ENCODE results near the gene CNTNAP2.
"Not testable (repeated sequence)": the region's sequence is repeated elsewhere in the genome, so short reads cannot be mapped to it uniquely, and the experiment has no call there.

The CNTNAP2 gene

DNA sequence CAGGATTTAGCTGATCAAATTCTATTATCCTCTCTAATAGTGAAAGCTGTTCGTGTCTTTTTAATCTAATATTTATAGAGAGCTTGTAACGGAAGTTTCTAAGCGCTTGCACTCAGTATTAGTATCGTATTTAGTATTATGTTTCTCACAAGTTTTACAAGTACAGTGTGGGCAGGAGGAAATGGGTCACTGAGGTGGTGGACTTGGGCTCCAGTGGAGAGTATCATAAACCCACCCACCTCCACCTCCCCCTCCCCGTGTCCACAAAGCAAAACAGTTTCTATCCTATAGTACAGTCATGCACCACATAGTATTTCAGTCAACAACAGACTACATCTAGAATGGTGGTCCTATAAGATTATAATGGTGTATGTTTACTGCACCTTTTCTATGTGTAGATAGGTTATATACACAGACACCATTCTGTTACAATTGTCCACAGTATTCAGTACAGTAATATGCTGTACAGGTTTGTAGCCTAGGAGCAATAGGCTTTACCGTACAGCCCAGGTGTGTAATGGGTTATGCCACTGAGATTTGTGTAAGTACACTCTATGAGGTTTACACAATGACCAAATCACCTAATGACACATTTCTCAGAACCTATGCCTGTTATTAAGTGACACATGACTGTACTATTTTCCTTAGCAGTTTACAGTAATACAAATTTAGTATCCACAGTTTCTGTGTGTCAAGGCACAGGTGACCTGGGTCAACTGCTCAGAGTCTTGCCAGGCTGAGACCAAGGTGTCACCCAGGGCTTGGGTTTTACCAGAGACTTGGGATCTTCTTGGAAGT is 1452.7 kb downstream of the CNTNAP2 start:
- DNase-seq (ENCODE audit: low spot score), result no peak

DNA sequence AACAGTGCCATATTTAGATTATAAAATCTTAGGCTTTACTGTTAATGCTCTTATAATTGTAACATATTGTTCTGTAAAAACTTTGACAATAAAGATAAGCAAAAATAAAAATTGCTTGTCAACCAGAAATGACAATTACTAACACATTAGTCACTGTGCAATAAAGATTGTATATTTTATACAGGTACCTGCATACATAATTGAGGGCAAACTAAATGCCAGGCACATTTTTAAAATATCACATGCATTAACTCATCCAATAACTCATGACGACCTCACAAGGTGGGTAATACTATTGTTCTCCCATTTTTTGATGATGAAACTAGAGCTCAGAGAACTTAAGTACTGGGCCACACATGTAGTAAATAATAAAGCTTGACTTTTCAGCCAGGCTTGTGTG is 1453.8 kb downstream of the CNTNAP2 start:
- DNase-seq (ENCODE audit: low spot score), result no peak

- no peak for DNase-seq (ENCODE audit: low spot score)
These were observed 1455.0 kb downstream of the CNTNAP2 start for GRCh38 chr7:147571436-147572185.

GRCh38 chr7:147578196-147578595 is 1461.6 kb downstream of the CNTNAP2 start:
- DNase-seq (ENCODE audit: low spot score), result no peak

DNA sequence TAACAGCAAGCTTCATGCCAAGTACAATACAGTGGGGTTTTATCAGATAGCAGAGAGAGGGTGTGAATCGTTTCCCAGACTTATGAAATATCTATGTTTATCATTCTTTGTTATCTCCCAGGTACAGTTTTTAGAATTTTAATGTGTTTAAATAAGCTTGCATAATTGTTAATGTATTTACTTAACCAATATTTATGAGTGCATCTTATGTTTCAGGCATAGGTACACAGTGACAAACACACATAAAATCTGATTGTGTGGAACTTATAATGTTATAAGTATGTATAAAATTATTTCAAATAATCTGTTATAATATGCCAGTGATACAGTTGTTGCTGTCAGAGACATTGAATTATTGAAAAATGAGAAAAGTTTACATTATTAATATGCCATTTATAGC is 1462.5 kb downstream of the CNTNAP2 start:
- no peak for DNase-seq (ENCODE audit: low spot score)

GRCh38 chr7:147584771-147585193 is 1468.2 kb downstream of the CNTNAP2 start:
- DNase-seq (ENCODE audit: low spot score), result no peak

DNA sequence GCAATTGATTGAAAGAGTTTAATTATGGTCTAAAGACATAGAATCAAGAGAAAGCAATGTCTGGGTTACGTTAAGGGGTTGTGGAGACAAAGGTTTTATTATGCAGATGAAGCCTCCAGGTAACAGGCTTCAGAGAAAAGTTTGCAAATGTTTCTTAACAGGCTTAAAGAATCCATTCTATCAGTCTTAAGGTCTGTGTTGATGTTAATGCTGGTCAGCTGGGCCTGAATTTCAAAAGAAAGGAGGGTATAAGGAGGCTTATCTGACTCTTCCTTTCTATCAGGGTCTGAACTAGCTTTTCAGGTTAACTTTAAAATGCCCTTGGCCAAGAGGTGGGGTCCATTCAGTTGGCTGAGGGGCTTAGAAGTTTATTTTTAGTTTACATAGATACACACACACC is 1469.5 kb downstream of the CNTNAP2 start:
- no peak for DNase-seq (ENCODE audit: low spot score)

DNA sequence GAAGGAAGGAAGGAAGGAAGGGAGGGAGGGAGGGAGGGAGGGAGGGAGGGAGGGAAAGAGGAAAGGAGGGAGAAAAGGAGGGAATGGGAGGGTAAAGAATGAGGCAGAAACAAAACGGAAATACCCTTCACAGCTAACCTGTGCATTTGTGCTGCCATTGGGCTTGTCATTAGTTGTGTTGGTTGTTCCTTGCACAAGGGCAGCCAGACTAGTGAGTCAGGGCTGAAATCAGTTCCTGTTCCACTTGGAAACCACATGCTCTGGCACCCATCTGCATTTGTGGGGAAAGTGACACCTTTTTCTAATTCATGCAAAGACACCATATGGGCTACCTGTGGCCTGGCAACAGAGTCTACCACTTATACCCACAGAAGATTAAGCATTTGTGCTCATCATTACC is 1469.9 kb downstream of the CNTNAP2 start:
- no peak for DNase-seq (ENCODE audit: low spot score)

DNA sequence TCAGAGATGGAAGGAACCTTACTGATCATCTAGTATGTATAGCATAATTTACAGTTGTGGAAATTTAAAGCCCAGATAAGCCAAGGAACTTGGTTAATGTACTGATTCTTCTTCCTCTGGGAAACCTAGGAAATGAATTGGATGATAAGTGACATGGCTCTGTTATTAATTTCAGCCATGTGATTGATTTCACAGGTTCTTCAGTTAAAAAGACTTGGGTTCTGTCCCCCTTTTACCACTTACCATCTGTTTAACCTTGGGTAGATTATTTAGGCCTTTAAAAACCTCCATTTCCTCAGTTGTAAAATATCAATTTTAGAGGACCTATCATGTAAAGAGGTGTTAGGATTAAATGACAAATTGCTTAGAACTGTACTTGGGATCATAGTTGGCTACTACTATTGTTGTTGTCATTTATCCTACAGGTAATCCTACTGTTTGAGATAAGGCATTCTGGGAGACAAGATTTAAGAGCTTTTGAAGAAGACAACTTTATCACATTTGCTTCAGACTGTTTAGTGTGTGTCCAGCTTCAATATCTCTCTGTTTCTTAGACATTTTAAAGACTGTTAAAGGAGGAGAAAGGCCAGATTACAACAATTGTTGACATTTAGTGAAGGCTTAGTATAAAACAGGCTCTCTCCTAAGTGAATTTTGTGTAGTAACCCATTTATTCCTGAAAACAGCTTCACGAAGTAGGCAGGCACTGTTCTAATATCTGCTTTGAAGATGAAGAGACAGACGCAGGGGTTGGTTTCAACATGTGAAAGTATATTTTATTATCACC is 1476.9 kb downstream of the CNTNAP2 start:
- no peak for DNase-seq (ENCODE audit: low spot score)

DNA sequence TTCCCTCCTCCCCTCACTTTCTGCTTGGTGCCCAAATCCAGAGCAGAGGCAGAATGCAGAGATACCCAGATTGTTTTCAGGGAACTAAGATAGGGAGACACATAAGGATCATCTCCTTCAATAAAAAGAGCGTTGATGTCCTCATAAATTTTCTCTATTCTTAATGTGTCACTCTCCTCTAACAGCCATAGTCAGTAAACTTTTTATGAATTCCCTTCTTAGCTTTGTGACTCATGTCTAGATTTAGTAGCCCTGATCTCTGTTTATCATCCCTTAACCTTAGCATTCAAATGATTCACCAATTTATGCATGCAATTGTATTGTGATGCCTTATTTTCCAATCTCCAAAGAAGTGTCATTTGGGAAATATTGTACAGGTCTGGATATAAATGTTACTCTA is 1478.4 kb downstream of the CNTNAP2 start:
- DNase-seq (ENCODE audit: low spot score), result no peak

- DNase-seq (ENCODE audit: low spot score), result not testable (repeated sequence)
These were observed 1482.1 kb downstream of the CNTNAP2 start for GRCh38 chr7:147598687-147599086.

GRCh38 chr7:147605323-147605722 is 1488.7 kb downstream of the CNTNAP2 start:
- no peak for DNase-seq (ENCODE audit: low spot score)

- no peak for DNase-seq (ENCODE audit: low spot score)
These were observed 1490.7 kb downstream of the CNTNAP2 start for GRCh38 chr7:147607157-147607800.

- no peak for DNase-seq (ENCODE audit: low spot score)
These were observed 1494.8 kb downstream of the CNTNAP2 start for GRCh38 chr7:147611431-147611830.

GRCh38 chr7:147635288-147635687 is 1518.7 kb downstream of the CNTNAP2 start:
- no peak for DNase-seq (ENCODE audit: low spot score)

DNA sequence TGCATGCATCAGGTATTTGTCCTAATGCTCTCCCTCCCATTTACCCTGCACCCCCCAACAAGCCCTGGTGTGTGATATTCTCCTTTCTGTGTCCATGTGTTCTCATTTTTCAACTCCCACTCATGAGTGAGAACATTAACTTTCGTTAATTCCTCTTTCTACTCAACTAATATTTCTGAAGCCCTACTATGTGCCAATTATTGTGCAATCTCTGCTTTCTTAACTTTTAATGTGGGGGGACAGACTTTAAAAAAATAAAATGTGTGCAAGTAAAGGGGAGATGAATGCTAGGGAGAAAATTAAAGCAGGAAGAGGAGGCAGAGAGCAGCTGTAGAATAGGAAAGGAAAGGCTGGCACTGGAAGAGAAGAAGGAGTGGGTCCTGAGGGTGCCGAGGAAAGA is 1520.0 kb downstream of the CNTNAP2 start:
- DNase-seq (ENCODE audit: low spot score), result no peak

DNA sequence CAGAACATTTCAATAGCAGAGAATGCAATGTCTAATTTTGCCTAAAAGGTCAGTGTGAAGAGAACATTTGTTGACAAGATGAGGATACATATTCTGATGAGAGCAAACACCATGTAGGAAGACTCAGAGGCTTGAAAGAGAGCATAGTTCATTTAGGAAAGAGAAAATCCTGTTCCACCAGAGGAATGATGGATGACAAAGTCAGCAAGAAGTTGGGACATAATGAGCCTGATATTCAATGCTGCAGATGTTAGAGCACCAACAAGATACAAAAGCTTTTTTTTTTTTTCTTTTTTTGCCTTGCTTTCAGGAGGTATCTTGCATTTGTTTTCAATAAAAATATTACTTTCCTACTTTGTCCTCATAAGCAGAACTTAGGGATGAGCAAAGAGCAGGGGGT is 1522.0 kb downstream of the CNTNAP2 start:
- DNase-seq (ENCODE audit: low spot score), result no peak

DNA sequence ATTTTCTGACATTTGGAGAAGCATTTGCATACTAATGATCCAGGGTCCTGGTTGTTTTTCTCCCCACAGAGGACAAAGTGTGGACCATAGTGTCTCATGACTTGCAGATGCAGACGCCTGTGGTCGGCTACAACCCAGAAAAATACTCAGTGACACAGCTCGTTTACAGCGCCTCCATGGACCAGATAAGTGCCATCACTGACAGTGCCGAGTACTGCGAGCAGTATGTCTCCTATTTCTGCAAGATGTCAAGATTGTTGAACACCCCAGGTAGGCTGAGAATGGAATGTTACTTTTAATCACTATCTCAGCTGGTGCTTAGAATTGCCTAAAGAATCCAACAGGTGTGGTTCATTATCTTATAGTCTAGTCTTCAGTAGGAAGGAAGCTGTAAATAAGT is 1522.4 kb downstream of the CNTNAP2 start:
- no peak for DNase-seq (ENCODE audit: low spot score)

DNA sequence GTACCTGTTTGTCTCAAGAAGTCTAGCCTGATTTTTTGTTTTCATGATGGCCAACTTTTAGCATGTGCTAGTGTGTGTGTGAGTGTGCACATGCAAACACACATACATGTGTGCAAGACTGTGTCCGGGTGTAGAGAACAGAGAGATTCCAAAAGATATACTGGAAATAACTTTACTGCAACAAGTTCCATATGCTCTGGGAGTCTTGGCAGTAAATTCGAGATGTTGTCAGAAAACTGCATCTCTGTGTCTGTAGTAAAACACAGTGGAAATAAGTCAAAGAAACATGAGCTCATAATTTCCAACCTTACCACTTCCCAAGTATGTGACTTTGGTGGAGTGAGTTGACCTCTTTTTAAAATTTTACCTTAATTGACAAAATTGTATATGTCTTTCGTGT is 1523.2 kb downstream of the CNTNAP2 start:
- no peak for DNase-seq (ENCODE audit: low spot score)

DNA sequence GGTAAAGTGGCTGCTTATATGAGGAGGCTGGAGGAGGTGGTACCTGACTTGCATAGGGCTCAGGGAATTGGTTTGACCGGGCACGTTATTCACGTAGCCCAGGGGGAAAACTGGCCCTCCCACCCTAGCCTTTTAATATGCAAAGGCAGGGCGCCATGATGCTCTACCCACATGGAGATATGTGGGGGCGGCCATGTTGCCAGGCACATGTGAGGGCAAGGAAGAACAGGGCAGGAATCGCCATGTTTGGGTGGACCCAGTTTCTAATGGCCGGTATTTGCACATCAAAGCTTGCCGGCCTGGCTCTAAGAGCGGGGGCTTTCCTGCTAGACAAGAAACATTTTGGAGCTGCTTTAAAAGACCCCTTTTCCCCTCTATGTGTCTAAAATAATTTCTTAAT is 1524.2 kb downstream of the CNTNAP2 start:
- DNase-seq (ENCODE audit: low spot score), result no peak

GRCh38 chr7:147646568-147646967 is 1530.0 kb downstream of the CNTNAP2 start:
- no peak for DNase-seq (ENCODE audit: low spot score)

DNA sequence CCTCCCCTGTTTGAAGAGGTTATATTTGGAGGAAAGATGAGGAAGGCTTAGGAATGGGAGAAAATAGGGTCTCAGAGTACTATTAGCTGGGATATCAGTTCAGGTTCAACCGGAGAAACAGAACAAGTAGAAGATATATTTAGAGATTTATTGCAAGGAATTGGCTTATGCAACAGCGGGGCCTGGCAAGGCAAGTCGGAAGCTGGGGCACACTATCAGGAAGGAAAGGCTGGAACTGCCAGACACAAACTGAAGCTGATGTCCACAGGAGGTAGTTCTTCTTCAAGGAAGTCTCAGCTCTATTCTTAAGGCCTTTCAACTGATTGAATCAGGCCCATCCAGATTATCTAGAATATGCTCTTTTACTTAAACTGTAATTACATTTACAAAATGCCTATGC is 1534.4 kb downstream of the CNTNAP2 start:
- DNase-seq (ENCODE audit: low spot score), result no peak

Measured in AG08396 (cell line).